H7 (cell line): ENCODE measurements around the gene ZDHHC1. TPM values are rescaled to one million over a fixed set of nuclear protein-coding genes. Genes with fewer than 3 reads are reported as not detected.
A peak's percentile ranks its signal among the peaks of the same experiment; 100 is the strongest.
"Not testable (repeated sequence)": the region's sequence is repeated elsewhere in the genome, so short reads cannot be mapped to it uniquely, and the experiment has no call there.

Experiments
- DNase-seq: peaks from one replicate; pipeline ENCODE4 v3.0.0; 2012
- H3K27me3 ChIP-seq: 2 replicates; pipeline ENCODE4 v1.6.0; 2011; ENCODE audit warnings: mild to moderate bottlenecking, low read length; ENCODE audit not compliant: control insufficient read depth, insufficient read depth
- H3K36me3 ChIP-seq: replicated peaks from 2 replicates; pipeline ENCODE4 v1.5.1; 2011; ENCODE audit warnings: low read length; ENCODE audit not compliant: control insufficient read depth, insufficient read depth
- H3K4me3 ChIP-seq: 2 replicates; pipeline ENCODE4 v1.5.1; 2011; ENCODE audit warnings: low read depth, mild to moderate bottlenecking, control low read depth, low read length, moderate library complexity; ENCODE audit not compliant: insufficient read depth
- total RNA-seq: library from RNA; depleted of rRNA; stranded (reverse); fragments of >200 nt; shearing (Covaris generic); gene quantifications from 2 replicates; pipeline ENCODE4 v1.2.3, GENCODE V29; 2014

The ZDHHC1 gene
- total RNA-seq, 1 experiment from 2014 or later: 8.0 TPM

DNA sequence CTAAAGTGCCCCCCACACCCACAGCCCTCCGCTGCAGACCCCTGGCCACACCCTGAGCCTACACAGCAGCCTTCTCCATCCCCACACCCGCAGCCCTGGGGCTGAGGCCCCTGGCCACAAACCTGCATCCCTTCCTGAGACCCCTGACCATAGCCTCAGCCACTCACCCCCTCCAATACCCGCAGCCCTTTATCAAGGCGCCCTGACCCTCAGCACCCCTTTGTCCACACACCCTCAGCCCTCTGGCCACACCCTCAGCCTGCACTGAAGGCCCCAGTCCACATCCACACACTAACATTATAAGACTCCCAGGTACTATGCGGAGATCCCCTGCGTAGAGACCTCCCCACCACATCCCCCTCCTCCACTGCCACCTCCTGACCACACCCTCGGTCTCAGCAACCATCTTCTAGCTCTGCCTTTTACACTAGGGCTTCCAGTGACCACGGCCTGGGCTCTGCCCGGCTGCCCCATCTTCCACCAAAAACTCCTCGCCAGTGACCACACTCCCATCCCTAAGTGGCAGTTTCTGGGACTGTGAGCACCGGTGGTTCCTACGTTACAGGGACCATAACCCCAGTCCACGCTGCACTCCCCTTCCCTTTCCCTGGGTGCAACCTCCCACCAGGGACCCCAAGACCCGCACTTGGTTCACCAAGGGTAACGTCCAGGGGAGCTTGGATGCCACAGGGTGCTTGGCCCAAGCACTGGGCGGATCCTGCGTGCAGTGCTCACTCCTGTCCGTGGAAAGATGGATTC lies 23.8 kb downstream of the ZDHHC1 start:
- Histone ChIP-seq H3K27me3 (peaks cover 41% of the 10 kb centered on the region), H3K36me3 (no peaks in the 10 kb centered on the region), H3K4me3 (no peak overlapping the region)
- DNase-seq: peak; percentile 40

- H3K4me3 ChIP-seq: no peak overlapping the region
- peaks cover 41% of the 10 kb centered on the region for H3K27me3 ChIP-seq
- peak; percentile 41 for DNase-seq
- H3K36me3 ChIP-seq: no peaks in the 10 kb centered on the region
Observed at GRCh38 chr16:67391424-67392300, 24.6 kb downstream of the ZDHHC1 start.

GRCh38 chr16:67390816-67391423 lies 25.4 kb downstream of the ZDHHC1 start:
- DNase-seq: no peak
- H3K36me3 ChIP-seq: no peaks in the 10 kb centered on the region
- no peak overlapping the region for H3K4me3 ChIP-seq
- H3K27me3 ChIP-seq: peaks cover 40% of the 10 kb centered on the region

DNA sequence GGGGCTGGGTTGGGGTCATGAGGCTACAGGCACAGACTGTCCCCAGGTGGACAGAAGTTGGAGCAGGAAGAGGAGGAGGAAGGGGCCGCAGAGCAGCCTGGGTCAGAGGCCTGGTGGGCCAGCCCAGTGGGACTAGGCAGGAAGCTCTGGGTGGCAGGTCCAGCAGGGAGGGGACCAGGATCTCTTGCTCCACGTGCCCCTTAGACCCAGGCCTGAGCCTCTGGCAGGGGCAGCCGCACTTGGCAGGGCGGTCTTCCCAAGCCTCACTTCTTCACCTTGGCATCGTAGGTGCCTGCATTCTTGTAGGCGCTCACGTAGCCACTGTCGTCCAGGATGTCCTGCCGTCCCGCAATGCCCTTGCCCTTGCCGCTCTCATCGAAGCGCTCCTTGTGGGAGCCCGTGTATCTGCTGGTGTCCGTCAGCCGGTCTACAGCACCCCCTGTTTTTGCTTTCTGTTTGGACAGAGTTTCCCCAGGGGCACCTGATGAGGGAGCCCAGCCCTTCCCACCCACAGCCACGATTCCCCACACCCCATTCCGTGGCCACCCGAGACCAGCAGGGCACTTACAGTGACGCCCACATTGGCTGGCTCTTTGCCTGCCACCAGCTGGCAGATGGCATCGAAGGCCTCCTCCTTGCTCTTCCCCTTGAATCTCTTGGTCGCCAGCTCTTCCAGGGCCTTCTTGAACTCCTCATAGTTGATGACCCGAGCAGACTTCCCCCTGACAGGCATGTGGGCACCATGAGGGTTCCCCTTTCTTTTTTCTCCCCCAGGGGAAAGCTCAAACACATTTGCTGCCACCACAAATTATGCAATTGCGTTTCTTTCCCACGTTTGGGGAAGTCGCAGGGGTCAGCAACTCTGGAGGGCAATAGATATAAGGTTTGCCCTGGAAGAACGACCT lies 26.1 kb downstream of the ZDHHC1 start:
- no peak overlapping the region for H3K4me3 ChIP-seq
- H3K27me3 ChIP-seq: peaks cover 32% of the 10 kb centered on the region
- peak; percentile 23 for DNase-seq
- H3K36me3 ChIP-seq: no peaks in the 10 kb centered on the region

DNA sequence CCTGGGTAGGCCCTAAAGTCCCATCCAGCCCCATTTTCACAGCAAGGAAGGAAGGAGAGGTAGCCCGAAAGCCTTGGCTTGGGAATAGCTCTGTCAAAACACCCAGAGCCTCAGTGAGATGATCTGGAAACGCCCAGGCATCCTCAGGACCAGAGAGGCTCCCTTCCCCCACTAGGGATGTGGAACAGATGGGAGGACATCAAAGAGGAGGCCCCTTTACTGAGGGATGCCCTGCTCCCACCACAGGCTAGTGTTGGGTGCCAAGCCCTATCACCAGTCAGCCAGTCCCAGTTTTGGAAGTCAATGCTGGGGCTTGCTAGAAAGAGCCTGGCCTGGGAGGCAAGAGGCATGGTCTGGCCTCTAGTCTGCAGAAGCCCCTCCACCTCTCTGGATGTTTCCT lies 27.7 kb downstream of the ZDHHC1 start:
- Histone ChIP-seq H3K27me3 (peaks cover 16% of the 10 kb centered on the region), H3K36me3 (no peaks in the 10 kb centered on the region), H3K4me3 (no peak overlapping the region)
- no peak for DNase-seq

DNA sequence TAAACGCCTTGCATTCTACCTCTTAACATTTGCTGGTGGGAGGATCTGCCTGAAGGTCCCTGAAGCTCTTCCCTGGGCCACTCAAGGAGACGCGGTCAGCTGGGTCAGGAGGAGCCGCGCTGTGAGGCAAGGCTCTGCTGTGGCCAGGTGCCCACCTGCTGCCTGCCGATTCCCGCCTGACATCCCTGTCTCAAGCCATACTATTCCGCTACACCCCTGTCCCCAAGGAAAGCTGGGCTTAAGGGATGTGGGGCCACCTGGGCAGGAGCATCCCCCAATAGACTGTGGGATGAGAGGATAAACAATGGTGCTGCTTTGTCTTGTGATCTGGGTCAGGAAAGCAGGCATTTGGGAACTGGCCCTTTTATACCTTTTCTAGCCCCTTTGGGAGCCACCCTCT lies 28.1 kb downstream of the ZDHHC1 start:
- Histone ChIP-seq H3K4me3 (no peak overlapping the region), H3K36me3 (no peaks in the 10 kb centered on the region), H3K27me3 (peaks cover 13% of the 10 kb centered on the region)
- DNase-seq: peak; percentile 38

DNA sequence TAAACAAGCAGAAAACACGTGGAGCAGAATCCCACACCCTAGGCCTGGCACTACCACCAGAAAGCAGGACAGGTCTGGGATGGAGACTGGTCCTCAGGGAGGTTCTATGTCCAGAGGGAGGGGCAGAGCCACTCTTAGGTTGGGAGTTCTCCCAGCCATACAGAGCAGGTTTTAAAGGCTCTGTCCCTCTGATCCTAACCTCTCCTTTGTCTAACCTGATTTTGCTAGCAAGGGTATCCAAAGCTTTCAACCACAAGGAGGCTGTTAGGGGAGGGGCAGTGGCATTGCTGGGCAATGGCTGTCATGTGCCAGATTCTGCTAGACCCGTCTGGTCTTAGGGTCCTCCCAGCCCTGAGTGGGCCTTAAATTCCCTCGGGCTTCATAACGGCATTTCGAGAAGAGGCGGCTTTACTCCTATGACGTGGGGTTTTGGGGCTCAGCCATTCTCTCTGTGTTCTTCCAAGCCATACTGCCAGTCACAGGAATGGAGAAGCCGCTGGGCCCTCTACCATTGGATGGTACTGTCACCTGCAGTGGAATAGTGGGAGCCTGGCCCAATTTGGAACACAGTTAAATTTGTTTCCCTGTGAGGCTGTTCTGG lies 28.7 kb downstream of the ZDHHC1 start:
- DNase-seq: peak; percentile 50
- Histone ChIP-seq H3K36me3 (no peaks in the 10 kb centered on the region), H3K4me3 (no peak overlapping the region), H3K27me3 (peaks cover 7% of the 10 kb centered on the region)

DNA sequence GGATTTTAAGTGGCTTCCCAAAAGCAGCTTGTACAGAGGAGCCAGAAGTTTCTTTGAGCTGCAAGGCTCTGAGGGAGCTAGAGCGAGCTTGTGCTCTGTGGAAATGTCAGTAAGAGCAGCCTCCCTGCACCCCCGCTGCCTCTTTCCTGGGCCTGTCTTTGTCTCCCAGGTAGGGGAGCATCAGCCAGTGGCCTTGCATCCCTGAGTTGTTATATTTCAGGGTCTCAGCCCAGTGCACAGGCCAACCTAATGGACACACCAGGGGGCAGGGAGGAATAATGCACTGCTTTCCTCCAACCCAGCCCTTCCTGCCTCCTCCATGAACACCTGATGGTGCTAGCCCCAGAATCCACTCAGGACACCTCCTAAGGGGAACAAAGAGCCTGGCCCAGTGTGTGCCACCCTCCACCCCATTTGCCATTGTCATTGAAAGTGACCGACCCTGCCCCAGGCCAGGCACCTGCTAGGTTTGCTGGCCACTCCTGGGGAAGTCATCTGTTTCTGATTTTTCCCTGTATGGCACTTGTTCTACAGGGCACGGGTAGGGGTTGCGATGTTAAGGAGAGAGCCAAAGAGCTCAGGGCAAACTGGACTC lies 29.3 kb downstream of the ZDHHC1 start:
- H3K36me3 ChIP-seq: no peaks in the 10 kb centered on the region
- H3K4me3 ChIP-seq: no peak overlapping the region
- peak; percentile 36 for DNase-seq
- H3K27me3 ChIP-seq: peaks cover 3% of the 10 kb centered on the region

- Histone ChIP-seq H3K4me3 (no peak overlapping the region), H3K36me3 (no peaks in the 10 kb centered on the region), H3K27me3 (no peaks in the 10 kb centered on the region; the same call in 1 of the 2 replicates)
- peak; percentile 6 for DNase-seq
Observed at GRCh38 chr16:67384778-67385510, 31.3 kb downstream of the ZDHHC1 start.

DNA sequence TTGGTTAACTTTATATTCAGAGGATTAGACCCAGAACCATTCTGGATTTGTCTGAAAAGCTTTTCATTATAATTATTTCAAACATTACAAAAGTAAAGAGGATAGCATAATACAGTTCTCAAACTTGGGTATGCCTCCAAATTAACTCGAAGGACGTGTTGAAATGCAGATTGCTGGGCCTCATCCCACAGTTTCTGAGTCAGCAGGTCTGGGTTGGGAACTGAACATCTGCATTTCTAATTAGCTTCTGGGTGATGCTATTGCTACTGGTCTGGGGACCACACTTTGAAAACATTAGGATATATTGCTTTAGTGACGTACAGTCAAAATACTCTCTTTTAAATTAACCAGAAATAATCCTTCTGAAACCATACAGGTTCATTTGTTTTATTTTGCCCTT lies 33.0 kb downstream of the ZDHHC1 start:
- no peaks in the 10 kb centered on the region for H3K36me3 ChIP-seq
- no peak for DNase-seq
- H3K27me3 ChIP-seq: no peaks in the 10 kb centered on the region; the same call in 1 of the 2 replicates
- H3K4me3 ChIP-seq: no peak overlapping the region

GRCh38 chr16:67378642-67379041 lies 37.6 kb downstream of the ZDHHC1 start:
- DNase-seq: no peak
- no peak overlapping the region for H3K4me3 ChIP-seq
- H3K36me3 ChIP-seq: no peaks in the 10 kb centered on the region
- no peaks in the 10 kb centered on the region for H3K27me3 ChIP-seq

DNA sequence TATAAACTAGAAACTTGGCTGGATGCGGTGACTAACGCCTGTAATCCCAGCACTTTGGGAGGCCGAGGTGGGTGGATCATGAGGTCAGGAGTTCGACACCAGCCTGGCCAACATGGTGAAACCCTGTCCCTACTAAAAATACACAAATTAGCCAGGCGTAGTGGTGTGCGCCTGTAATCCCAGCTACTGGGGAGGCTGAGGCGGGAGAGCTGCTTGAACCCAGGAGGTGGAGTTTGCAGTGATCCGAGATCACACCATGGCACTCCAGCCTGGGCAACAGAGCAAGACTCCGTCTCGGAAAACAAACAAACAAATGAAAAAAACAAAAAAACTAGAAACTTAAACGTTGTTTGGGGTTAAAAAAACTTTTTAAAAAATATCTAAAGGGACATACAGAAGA lies 40.3 kb downstream of the ZDHHC1 start:
- not testable (repeated sequence) for H3K4me3 ChIP-seq, DNase-seq, H3K27me3 ChIP-seq, H3K36me3 ChIP-seq

GRCh38 chr16:67372664-67373063 lies 43.6 kb downstream of the ZDHHC1 start:
- DNase-seq: no peak
- H3K36me3 ChIP-seq: no peaks in the 10 kb centered on the region
- peaks cover 4% of the 10 kb centered on the region for H3K27me3 ChIP-seq
- no peak overlapping the region for H3K4me3 ChIP-seq
